A549 (cell line): ENCODE results near the gene GNL1. TPM values are rescaled to one million over a fixed set of nuclear protein-coding genes. Genes with fewer than 3 reads are reported as not detected.

ENCODE experiments used
- ATAC-seq, 2 experiments: fragments of 200-7000 bp in 1 of 2; fragments of >200 bp in 1 of 2; cut with Nextera tagmentation in 1 of 2; cut with Tn5 transposase in 1 of 2; 3 replicates each; pipeline versions ENCODE4 v1.8.0 to v1.9.1; 2018 to 2020; ENCODE audit warnings: mild to moderate bottlenecking in 1 of 2, moderate library complexity in 1 of 2
- CTCF ChIA-PET: fragments of 300-600 bp; sonication (Branson Sonifier 250); formaldehyde crosslinking; extraction: SDS; loops from one replicate; lab custom pipeline; 2021; ENCODE audit warnings: antibody characterized with exemption, inconsistent platforms; lab: Yijun Ruan, JAX
- POLR2A ChIA-PET: fragments of 350-600 bp; formaldehyde crosslinking; extraction: SDS; loops from one replicate; lab custom pipeline; 2021; ENCODE audit warnings: antibody characterized with exemption, inconsistent platforms; lab: Yijun Ruan, JAX
- DNase-seq, 2 experiments: peaks; one replicate each; pipeline versions ENCODE4 v3.0.0 to v3.0.0-alpha.2; 2011 to 2016; ENCODE audit warnings: low read depth in 1 of 2, low spot score in 1 of 2
- FAIRE-seq: peaks from 2 replicates; lab custom pipeline; 2011; peaks lifted over from hg19 to GRCh38; lab: Jason Lieb, UNC
- H3K27ac ChIP-seq, 2 experiments: fragments of >200 bp; sonication (Bioruptor Twin); formaldehyde crosslinking; 3 replicates each; pipeline ENCODE4 v1.5.1; 2016 to 2017
- H3K4me1 ChIP-seq: fragments of >200 bp; sonication (Bioruptor Twin); formaldehyde crosslinking; 3 replicates; pipeline ENCODE4 v1.6.1; 2016
- H3K4me2 ChIP-seq: fragments of >200 bp; sonication (Bioruptor Twin); formaldehyde crosslinking; 3 replicates; pipeline ENCODE4 v1.6.1; 2016
- H3K4me3 ChIP-seq: fragments of >200 bp; sonication (Bioruptor Twin); formaldehyde crosslinking; 3 replicates; pipeline ENCODE4 v1.5.1; 2016
- H3K9me3 ChIP-seq: fragments of >200 bp; sonication (Bioruptor Twin); formaldehyde crosslinking; 3 replicates; pipeline ENCODE4 v1.6.1; 2016
- ATOH8 ChIP-seq: fragments of 250-450 bp; sonication (Bioruptor Pico); IDR thresholded peaks from 2 replicates; pipeline ENCODE4 v1.5.0; 2020; ENCODE audit warnings: low read depth, mild to moderate bottlenecking, moderate library complexity
- BHLHE40 ChIP-seq: IDR thresholded peaks from 2 replicates; pipeline ENCODE4 v1.6.1; 2012; ENCODE audit warnings: low read depth, low read length, inconsistent platforms
- CBX2 ChIP-seq: fragments of 200-600 bp; sonication (generic); IDR thresholded peaks from 2 replicates; pipeline ENCODE4 v1.6.1; 2016; ENCODE audit warnings: low read depth, mild to moderate bottlenecking, borderline replicate concordance
- CBX8 ChIP-seq: fragments of 200-600 bp; sonication (generic); IDR thresholded peaks from 2 replicates; pipeline ENCODE4 v1.6.1; 2016
- CHD2 ChIP-seq: fragments of 150-350 bp; IDR thresholded peaks from 2 replicates; pipeline ENCODE4 v1.6.1; 2014; ENCODE audit warnings: low read length; ENCODE audit not compliant: partially characterized antibody
- E2F6 ChIP-seq: IDR thresholded peaks from 2 replicates; pipeline ENCODE4 v1.6.1; 2012; ENCODE audit warnings: low read depth, borderline replicate concordance
- EHMT2 ChIP-seq: fragments of 200-600 bp; sonication (generic); IDR thresholded peaks from 2 replicates; pipeline ENCODE4 v1.6.1; 2016; ENCODE audit warnings: antibody characterized with exemption, low read depth, mild to moderate bottlenecking, moderate library complexity
- FOSL2 ChIP-seq, 2 experiments: fragments of 450-650 bp in 1 of 2; fragments of >200 bp in 1 of 2; sonication (Bioruptor Twin) in 1 of 2; formaldehyde crosslinking; IDR thresholded peaks; 2 replicates each; pipeline versions ENCODE4 v1.5.0 to v1.6.1; 2016 to 2020; ENCODE audit warnings: mild to moderate bottlenecking in 1 of 2, moderate library complexity in 1 of 2
- GATA3 ChIP-seq: IDR thresholded peaks from 2 replicates; pipeline ENCODE4 v1.6.1; 2012; ENCODE audit warnings: borderline replicate concordance
- HDAC2 ChIP-seq: fragments of 200-600 bp; sonication (generic); IDR thresholded peaks from 2 replicates; pipeline ENCODE4 v1.6.1; 2016
- HES2 ChIP-seq: fragments of >200 bp; sonication (Bioruptor Twin); formaldehyde crosslinking; IDR thresholded peaks from 2 replicates; pipeline ENCODE4 v1.6.1; 2016
- HEYL ChIP-seq: fragments of 250-450 bp; sonication (Bioruptor Pico); IDR thresholded peaks from 2 replicates; pipeline ENCODE4 v1.8.0; 2021; ENCODE audit warnings: mild to moderate bottlenecking, moderate library complexity
- HOXA7 ChIP-seq: fragments of 250-450 bp; sonication (Bioruptor Pico); IDR thresholded peaks from 2 replicates; pipeline ENCODE4 v1.5.0; 2020; ENCODE audit warnings: mild to moderate bottlenecking, moderate library complexity
- HOXB13 ChIP-seq: fragments of 250-450 bp; sonication (Bioruptor Pico); IDR thresholded peaks from 2 replicates; pipeline ENCODE4 v1.5.0; 2020; ENCODE audit warnings: low read depth, mild to moderate bottlenecking, moderate library complexity
- JUN ChIP-seq, 2 experiments: fragments of >200 bp; sonication (Bioruptor Twin); formaldehyde crosslinking; IDR thresholded peaks; 2 replicates in 1 of 2; 3 replicates in 1 of 2; pipeline ENCODE4 v1.6.1; 2016 to 2017
- JUNB ChIP-seq: fragments of >200 bp; sonication (Bioruptor Twin); formaldehyde crosslinking; IDR thresholded peaks from 2 replicates; pipeline ENCODE4 v1.6.1; 2016
- KDM5A ChIP-seq: fragments of 200-600 bp; sonication (generic); IDR thresholded peaks from 2 replicates; pipeline ENCODE4 v1.6.1; 2016; ENCODE audit warnings: antibody characterized with exemption, mild to moderate bottlenecking
- MAFK ChIP-seq: fragments of 450-650 bp; IDR thresholded peaks from 2 replicates; pipeline ENCODE4 v1.6.1; 2014; ENCODE audit not compliant: partially characterized antibody
- MAZ ChIP-seq: fragments of 150-350 bp; IDR thresholded peaks from 2 replicates; pipeline ENCODE4 v1.6.1; 2014; ENCODE audit warnings: antibody characterized with exemption, low read depth, low read length, borderline replicate concordance
- MYC ChIP-seq: IDR thresholded peaks from 2 replicates; pipeline ENCODE4 v1.6.1; 2012; ENCODE audit warnings: mild to moderate bottlenecking, inconsistent platforms, low read length, improper control_type of control experiment, borderline replicate concordance
- NR3C1 ChIP-seq: fragments of >200 bp; sonication (Bioruptor Twin); formaldehyde crosslinking; IDR thresholded peaks from 3 replicates; pipeline ENCODE4 v1.6.1; 2017
- PHF8 ChIP-seq: fragments of 200-600 bp; sonication (generic); IDR thresholded peaks from 2 replicates; pipeline ENCODE4 v1.6.1; 2016; ENCODE audit warnings: low read depth, mild to moderate bottlenecking, antibody characterized with exemption, moderate library complexity, borderline replicate concordance
- POLR2A ChIP-seq: IDR thresholded peaks from 2 replicates; pipeline ENCODE4 v1.6.1; 2012; ENCODE audit warnings: mild to moderate bottlenecking, low read length
- POLR2AphosphoS2 ChIP-seq: conservative IDR thresholded peaks from 2 replicates; pipeline ENCODE4 v1.6.1; 2012; ENCODE audit warnings: low read length, improper control_type of control experiment, inconsistent platforms
- RARB ChIP-seq: fragments of 250-450 bp; sonication (Bioruptor Pico); IDR thresholded peaks from 2 replicates; pipeline ENCODE4 v1.8.0; 2021; ENCODE audit warnings: mild to moderate bottlenecking, moderate library complexity
- RNF2 ChIP-seq: fragments of 200-600 bp; sonication (generic); IDR thresholded peaks from 2 replicates; pipeline ENCODE4 v1.6.1; 2016; ENCODE audit warnings: low read depth, mild to moderate bottlenecking, antibody characterized with exemption, moderate library complexity, borderline replicate concordance
- SMC3 ChIP-seq: fragments of >200 bp; sonication (Bioruptor Twin); formaldehyde crosslinking; IDR thresholded peaks from 3 replicates; pipeline ENCODE4 v1.6.1; 2018; ENCODE audit warnings: inconsistent platforms
- SREBF2 ChIP-seq: fragments of 450-650 bp; IDR thresholded peaks from 2 replicates; pipeline ENCODE4 v1.6.1; 2014; ENCODE audit warnings: mild to moderate bottlenecking, moderate library complexity
- TFCP2L1 ChIP-seq: fragments of 250-450 bp; sonication (Bioruptor Pico); IDR thresholded peaks from 2 replicates; pipeline ENCODE4 v1.5.0; 2021; ENCODE audit warnings: mild to moderate bottlenecking
- TP53 ChIP-seq: fragments of 250-450 bp; sonication (Bioruptor Pico); IDR thresholded peaks from 2 replicates; pipeline ENCODE4 v1.5.0; 2021; ENCODE audit warnings: mild to moderate bottlenecking, moderate library complexity
- ZFP36 ChIP-seq: fragments of 450-650 bp; IDR thresholded peaks from 2 replicates; pipeline ENCODE4 v1.6.1; 2014; ENCODE audit warnings: borderline replicate concordance; ENCODE audit not compliant: partially characterized antibody
- ZNF302 ChIP-seq: fragments of 250-450 bp; sonication (Bioruptor Pico); IDR thresholded peaks from 2 replicates; pipeline ENCODE4 v1.9.0; 2021; ENCODE audit warnings: inconsistent platforms, mild to moderate bottlenecking, moderate library complexity
- WGBS: methylation state at CpG from one replicate; pipeline ENCODE4 v1.1.6; 2017; ENCODE audit errors: missing lambda C conversion rate; 5-methylcytosine and 5-hydroxymethylcytosine counted together
- polyA minus RNA-seq: library from RNA; depleted of rRNA, polyadenylated mRNA; stranded (reverse); fragments of >200 nt; gene quantifications from 2 replicates; pipeline ENCODE4 v1.2.3, GENCODE V29; 2011; rRNA and poly(A)+ RNA removed
- polyA plus RNA-seq, 4 experiments: library from polyadenylated mRNA; depleted of rRNA in 3 of 4; stranded (reverse); fragments of >200 nt; fragmentation: RNase III in 1 of 4; extraction: RNeasy Plus Mini Kit Qiagen cat#74134 plus additional on column Dnase treatment in 1 of 4; gene quantifications; 2 replicates in 3 of 4; 3 replicates in 1 of 4; pipeline ENCODE4 v1.2.3, GENCODE V29; 2011 to 2017
- TF ChIP-seq, protein P1 (sequence below): IDR thresholded peaks from 2 replicates; pipeline ENCODE4 v1.6.1; 2012
- TF ChIP-seq, protein P2 (sequence below): fragments of 150-350 bp; IDR thresholded peaks from 2 replicates; pipeline ENCODE4 v1.6.1; 2014; ENCODE audit warnings: low read depth, mild to moderate bottlenecking, low read length

Gene GNL1, protein sequence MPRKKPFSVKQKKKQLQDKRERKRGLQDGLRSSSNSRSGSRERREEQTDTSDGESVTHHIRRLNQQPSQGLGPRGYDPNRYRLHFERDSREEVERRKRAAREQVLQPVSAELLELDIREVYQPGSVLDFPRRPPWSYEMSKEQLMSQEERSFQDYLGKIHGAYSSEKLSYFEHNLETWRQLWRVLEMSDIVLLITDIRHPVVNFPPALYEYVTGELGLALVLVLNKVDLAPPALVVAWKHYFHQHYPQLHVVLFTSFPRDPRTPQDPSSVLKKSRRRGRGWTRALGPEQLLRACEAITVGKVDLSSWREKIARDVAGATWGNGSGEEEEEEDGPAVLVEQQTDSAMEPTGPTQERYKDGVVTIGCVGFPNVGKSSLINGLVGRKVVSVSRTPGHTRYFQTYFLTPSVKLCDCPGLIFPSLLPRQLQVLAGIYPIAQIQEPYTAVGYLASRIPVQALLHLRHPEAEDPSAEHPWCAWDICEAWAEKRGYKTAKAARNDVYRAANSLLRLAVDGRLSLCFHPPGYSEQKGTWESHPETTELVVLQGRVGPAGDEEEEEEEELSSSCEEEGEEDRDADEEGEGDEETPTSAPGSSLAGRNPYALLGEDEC
- polyA plus RNA-seq (2011; rRNA removed) (18.5 and 25.6 TPM in 2 replicates), polyA plus RNA-seq (2017; fragmentation: RNase III; extraction: RNeasy Plus Mini Kit Qiagen cat#74134 plus additional on column Dnase treatment) (19.9 to 28.7 TPM (median 27.2 TPM) in 3 replicates), polyA minus RNA-seq (21.3 and 28.2 TPM in 2 replicates)
- 12.8 and 19.5 TPM in 2 replicates for polyA plus RNA-seq (2012; cell fraction: cytosol; rRNA removed)
- 21.8 and 32.3 TPM in 2 replicates for polyA plus RNA-seq (2012; cell fraction: nucleus; rRNA removed)

- H3K4me2 ChIP-seq: peak within 1 kb of the TSS; percentile 93
- H3K4me1 ChIP-seq: peaks cover 13% of the 10 kb centered on the region; the same call in 2 of the 3 replicates
- ATAC-seq (peak; percentile 82 to 91), FAIRE-seq (no peak), DNase-seq (peak; percentile 80 to 95)
- peak within 1 kb of the TSS; percentile 91 to 94 for H3K27ac ChIP-seq
- peak within 1 kb of the TSS; percentile 88 for H3K4me3 ChIP-seq
- ChIA-PET POLR2A (interaction anchor here (0.6 to 1.7 kb wide), 2 partner anchors 15 to 59 kb away, joined by 3 to 15 read pairs; partner anchors contain the start of gene ABCF1), CTCF (interaction anchor here (9.4 kb wide), 1 partner anchor 13 kb away, joined by 103 read pairs; no protein-coding TSS in a partner anchor)
- 0% methylated on average over 20 of the region's 71 CpGs for WGBS
- H3K9me3 ChIP-seq: no peaks in the 10 kb centered on the region
- TF ChIP-seq RARB (CRISPR knock-in tag): no peak
- no peak for TF ChIP-seq SREBF2
- TF ChIP-seq POLR2AphosphoS2: no peak
- no peak for TF ChIP-seq TP53 (CRISPR knock-in tag)
- TF ChIP-seq HOXB13 (CRISPR knock-in tag): no peak
- TF ChIP-seq BHLHE40: peak; percentile 82
- TF ChIP-seq MAFK: no peak
- no peak for TF ChIP-seq EHMT2
- TF ChIP-seq GATA3: peak; percentile 60
- no peak for TF ChIP-seq HDAC2
- no peak for TF ChIP-seq KDM5A
- TF ChIP-seq ZFP36: no peak
- no peak for TF ChIP-seq HOXA7 (CRISPR knock-in tag)
- TF ChIP-seq, protein P1, sequence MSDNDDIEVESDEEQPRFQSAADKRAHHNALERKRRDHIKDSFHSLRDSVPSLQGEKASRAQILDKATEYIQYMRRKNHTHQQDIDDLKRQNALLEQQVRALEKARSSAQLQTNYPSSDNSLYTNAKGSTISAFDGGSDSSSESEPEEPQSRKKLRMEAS: no peak; the same call in 1 of the 2 replicates
- no peak for TF ChIP-seq TFCP2L1 (CRISPR knock-in tag)
- no peak for TF ChIP-seq ATOH8 (CRISPR knock-in tag)
- TF ChIP-seq CBX2: no peak
- peak; percentile 45; the same call in 1 of the 2 replicates for TF ChIP-seq E2F6
- no peak for TF ChIP-seq CBX8
- no peak for TF ChIP-seq NR3C1
- 0 out of 5 replicates have a peak, but pooled peaks of 1 of the 2 experiments have one; percentile 8 for TF ChIP-seq JUN (IDR thresholded peaks at IDR 0.05)
- no peak for TF ChIP-seq FOSL2 (IDR thresholded peaks at IDR 0.05)
- peak; percentile 41; the same call in 1 of the 2 replicates for TF ChIP-seq FOSL2 (CRISPR knock-in tag; IDR thresholded peaks at IDR 0.05)
- TF ChIP-seq HES2: no peak
- 0 out of 2 replicates have a peak, but pooled peaks have one; percentile 38 for TF ChIP-seq MYC
- no peak for TF ChIP-seq POLR2A
- TF ChIP-seq, protein P2, sequence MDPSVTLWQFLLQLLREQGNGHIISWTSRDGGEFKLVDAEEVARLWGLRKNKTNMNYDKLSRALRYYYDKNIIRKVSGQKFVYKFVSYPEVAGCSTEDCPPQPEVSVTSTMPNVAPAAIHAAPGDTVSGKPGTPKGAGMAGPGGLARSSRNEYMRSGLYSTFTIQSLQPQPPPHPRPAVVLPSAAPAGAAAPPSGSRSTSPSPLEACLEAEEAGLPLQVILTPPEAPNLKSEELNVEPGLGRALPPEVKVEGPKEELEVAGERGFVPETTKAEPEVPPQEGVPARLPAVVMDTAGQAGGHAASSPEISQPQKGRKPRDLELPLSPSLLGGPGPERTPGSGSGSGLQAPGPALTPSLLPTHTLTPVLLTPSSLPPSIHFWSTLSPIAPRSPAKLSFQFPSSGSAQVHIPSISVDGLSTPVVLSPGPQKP: no peak
- TF ChIP-seq PHF8: peak; percentile 37
- TF ChIP-seq RNF2: no peak
- TF ChIP-seq ZNF302 (CRISPR knock-in tag): no peak
- TF ChIP-seq MAZ: no peak
- no peak for TF ChIP-seq JUNB
- TF ChIP-seq SMC3: no peak
- no peak for TF ChIP-seq HEYL (CRISPR knock-in tag)
- TF ChIP-seq CHD2: no peak
Measured at GRCh38 chr6:30556066-30556905, at the start of gene GNL1. Gene GNL1 (minus strand): TSS chr6:30556489. CDS start chr6:30556203, 286 bp downstream.
